DND-41 (cell line): ENCODE measurements around the gene NPC1.

Source experiments
- EZH2 ChIP-seq: IDR thresholded peaks from 3 replicates; pipeline ENCODE4 v1.6.1; 2012; ENCODE audit warnings: borderline replicate concordance, low read depth, mild to moderate bottlenecking, moderate library complexity, low read length, inconsistent platforms; ENCODE audit not compliant: severe bottlenecking
- TF ChIP-seq, protein P1 (sequence below): IDR thresholded peaks from 2 replicates; pipeline ENCODE4 v1.5.1; 2012; ENCODE audit warnings: borderline replicate concordance, low read length, moderate library complexity, mild to moderate bottlenecking; ENCODE audit not compliant: poor library complexity, severe bottlenecking; ENCODE audit errors: extremely low read depth

DNA sequence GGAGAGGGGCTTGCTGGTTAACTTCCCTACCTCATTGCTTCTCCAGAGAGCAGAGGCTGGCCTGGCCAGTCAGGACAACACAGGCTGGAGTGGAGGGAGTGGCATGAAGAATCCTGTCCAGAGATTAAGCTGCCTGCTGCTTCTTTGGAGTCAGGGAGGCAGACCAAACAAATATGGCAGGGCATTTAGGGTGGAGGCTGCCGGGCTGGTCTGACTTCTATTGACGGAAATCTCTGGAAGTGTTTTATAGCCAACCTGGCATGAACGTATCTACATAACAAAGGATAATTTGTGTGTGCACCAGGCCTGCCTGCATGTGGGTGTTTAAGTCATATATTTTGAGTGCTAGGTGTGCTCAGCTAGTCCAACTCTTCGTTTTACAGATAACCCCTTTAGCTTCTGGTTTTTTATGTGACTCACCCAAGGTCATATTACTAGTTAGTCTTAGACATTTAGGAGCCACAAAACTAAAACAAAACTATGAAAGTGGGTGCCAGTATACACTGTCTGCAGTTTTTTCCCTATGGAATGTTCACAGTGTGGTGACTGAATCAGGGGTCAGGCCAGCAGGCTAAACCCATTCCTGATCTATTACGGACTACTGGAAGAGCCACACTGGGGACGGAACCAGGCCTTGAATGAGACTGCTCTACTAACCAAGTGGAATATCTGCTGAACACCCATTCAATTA lies 5.5 kb downstream of the NPC1 start:
- TF ChIP-seq, protein P1, sequence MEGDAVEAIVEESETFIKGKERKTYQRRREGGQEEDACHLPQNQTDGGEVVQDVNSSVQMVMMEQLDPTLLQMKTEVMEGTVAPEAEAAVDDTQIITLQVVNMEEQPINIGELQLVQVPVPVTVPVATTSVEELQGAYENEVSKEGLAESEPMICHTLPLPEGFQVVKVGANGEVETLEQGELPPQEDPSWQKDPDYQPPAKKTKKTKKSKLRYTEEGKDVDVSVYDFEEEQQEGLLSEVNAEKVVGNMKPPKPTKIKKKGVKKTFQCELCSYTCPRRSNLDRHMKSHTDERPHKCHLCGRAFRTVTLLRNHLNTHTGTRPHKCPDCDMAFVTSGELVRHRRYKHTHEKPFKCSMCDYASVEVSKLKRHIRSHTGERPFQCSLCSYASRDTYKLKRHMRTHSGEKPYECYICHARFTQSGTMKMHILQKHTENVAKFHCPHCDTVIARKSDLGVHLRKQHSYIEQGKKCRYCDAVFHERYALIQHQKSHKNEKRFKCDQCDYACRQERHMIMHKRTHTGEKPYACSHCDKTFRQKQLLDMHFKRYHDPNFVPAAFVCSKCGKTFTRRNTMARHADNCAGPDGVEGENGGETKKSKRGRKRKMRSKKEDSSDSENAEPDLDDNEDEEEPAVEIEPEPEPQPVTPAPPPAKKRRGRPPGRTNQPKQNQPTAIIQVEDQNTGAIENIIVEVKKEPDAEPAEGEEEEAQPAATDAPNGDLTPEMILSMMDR = no peak
- TF ChIP-seq EZH2 = no peak
